NOMO-1 (cell line): Measurements from ENCODE around the gene COL20A1.

ENCODE experiments used
- DNase-seq, 2 experiments: peaks; one replicate each; lab custom pipeline; 2025; ENCODE audit not compliant: unreplicated experiment in 2 of 2; lab: John Stamatoyannopoulos, UW

Gene COL20A1

GRCh38 chr20:63260521-63260920 is 32.5 kb upstream of the COL20A1 start:
- no peak for DNase-seq

GRCh38 chr20:63261060-63261794 is 31.8 kb upstream of the COL20A1 start:
- DNase-seq, result no peak

- DNase-seq, result no peak
These were observed 31.0 kb upstream of the COL20A1 start for GRCh38 chr20:63261795-63262528.

GRCh38 chr20:63262836-63263235 is 30.1 kb upstream of the COL20A1 start:
- no peak for DNase-seq

- no peak for DNase-seq
These were observed 29.0 kb upstream of the COL20A1 start for GRCh38 chr20:63264000-63264399.

GRCh38 chr20:63264519-63264918 is 28.5 kb upstream of the COL20A1 start:
- DNase-seq, result no peak

- DNase-seq, result no peak
These were observed 27.0 kb upstream of the COL20A1 start for GRCh38 chr20:63265891-63266515.

GRCh38 chr20:63267691-63268090 is 25.3 kb upstream of the COL20A1 start:
- DNase-seq, result no peak

- no peak for DNase-seq
These were observed 24.7 kb upstream of the COL20A1 start for GRCh38 chr20:63268256-63268655.

- no peak for DNase-seq
These were observed 24.1 kb upstream of the COL20A1 start for GRCh38 chr20:63268671-63269439.

- no peak for DNase-seq
These were observed 23.3 kb upstream of the COL20A1 start for GRCh38 chr20:63269724-63270123.

GRCh38 chr20:63270606-63271325 is 22.2 kb upstream of the COL20A1 start:
- DNase-seq, result no peak

- peak; percentile 82 to 87 for DNase-seq
These were observed 20.6 kb upstream of the COL20A1 start, which contains the start of gene ARFGAP1 for GRCh38 chr20:63272105-63273058. TSS of gene ARFGAP1 (plus strand) at chr20:63272813. CDS start at chr20:63275581, 2,768 bp downstream.

- DNase-seq, result no peak
These were observed 19.9 kb upstream of the COL20A1 start for GRCh38 chr20:63273059-63273579.

GRCh38 chr20:63273635-63274380 is 19.2 kb upstream of the COL20A1 start:
- no peak for DNase-seq

GRCh38 chr20:63274381-63275228 is 18.4 kb upstream of the COL20A1 start:
- DNase-seq, result no peak

- DNase-seq, result no peak
These were observed 17.2 kb upstream of the COL20A1 start for GRCh38 chr20:63275825-63276224.
